ENCODE data around the gene TARBP1.
"Not testable (repeated sequence)": the region's sequence is repeated elsewhere in the genome, so short reads cannot be mapped to it uniquely, and the experiment has no call there.

Gene TARBP1

DNA sequence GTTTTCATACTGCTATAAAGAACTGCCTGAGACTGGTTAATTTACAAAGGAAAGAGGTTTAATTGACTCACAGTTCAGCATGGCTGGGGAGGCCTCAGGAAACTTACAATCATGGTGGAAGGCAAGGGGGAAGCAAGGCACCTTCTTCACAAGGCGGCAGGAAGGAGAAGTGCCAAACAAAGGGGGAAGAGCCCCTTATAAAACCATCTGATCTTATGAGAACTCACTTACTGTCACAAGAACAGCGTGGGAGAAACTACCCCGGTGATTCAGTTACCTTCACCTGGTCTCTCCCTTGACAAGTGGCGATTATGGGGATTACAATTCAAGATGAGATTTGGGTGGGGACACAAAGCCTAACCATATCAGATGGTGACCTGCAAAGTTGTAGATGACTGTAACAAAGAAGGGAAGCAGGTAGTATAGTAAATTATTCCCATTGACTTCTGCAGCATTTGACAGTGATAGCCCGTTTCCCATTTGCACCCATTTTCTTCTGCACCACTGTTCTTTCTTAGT is 99.3 kb downstream of the TARBP1 start:
- not testable (repeated sequence) for DNase-seq

DNA sequence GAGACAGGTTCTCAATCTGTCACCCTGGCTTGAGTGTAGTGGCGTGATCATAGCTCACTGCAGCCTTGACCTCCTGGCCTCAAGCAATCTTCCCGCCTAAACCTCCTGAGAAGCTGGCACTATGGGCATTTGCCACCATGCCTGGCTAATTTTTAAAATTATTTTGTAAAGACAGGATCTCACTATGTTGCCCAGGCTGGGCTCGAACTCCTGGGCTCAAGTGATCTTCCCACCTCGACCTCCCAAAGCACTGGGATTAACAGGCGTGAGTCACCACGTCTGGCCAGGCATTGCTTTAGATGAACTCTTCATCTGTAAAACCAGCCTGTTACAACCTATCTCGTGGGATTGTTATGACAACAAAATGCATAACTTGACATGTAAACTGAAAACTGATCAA is 103.3 kb downstream of the TARBP1 start:
- no peak for DNase-seq

DNA sequence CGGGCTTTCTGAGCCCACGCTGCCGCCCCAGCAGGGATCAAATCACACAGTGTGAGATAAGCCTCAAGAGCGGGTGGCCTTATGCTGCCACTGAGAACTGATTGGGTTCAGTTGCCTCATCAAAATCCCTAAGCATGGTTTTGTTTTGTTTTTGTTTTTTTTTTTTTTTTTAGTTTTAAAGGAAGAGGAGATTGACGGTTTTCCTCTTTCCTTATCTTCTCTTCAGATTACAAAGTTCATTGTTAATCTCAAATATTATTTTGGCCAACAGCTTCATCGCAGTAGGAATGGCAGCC is 105.1 kb downstream of the TARBP1 start:
- no peak for DNase-seq

DNA sequence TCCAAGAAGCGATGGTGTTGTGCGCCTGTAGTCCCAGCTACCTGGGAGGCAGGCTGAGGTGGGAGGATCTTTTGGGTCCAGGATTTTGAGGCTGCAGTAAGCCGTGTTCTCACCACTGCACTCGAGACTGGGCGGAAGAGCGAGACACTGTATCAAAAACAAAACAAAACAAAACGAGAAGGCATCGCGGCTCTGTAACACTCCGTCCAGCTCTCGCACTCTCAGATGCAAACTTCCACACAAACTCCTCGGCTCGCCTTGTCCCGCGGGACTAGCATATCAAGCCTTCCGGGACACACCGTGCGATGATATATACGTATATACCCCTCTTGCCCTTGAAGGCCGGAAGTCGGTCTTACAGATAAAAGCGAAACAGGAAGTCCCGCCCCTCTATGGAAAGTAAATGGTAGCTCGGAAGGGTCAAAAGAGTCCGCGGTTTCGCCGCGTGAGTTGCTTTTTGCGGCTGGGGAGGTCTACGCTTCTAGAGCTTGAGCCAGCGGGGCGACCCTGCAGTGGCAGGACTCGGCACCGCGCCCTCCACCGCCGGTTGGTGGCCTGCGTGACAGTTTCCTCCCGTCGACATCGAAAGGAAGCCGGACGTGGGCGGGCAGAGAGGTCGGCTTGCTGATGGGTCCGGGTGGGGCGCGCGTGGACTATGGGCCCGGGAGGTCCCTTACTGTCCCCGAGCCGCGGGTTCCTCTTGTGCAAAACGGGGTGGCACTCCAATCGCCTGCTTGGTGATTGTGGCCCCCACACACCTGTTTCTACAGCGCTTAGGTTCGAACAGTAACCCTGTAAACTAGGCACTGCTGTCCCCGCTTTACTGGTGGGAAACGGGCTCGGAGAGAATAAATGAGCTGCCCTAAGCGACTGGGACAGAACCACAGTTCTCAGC is 105.7 kb downstream of the TARBP1 start, which contains the start of gene COA6:
Gene COA6 (plus strand): TSS at position 393 of the 895 bp plus-strand sequence. CDS start 11 bp downstream, at position 404.
- DNase-seq: peak; percentile 96

DNA sequence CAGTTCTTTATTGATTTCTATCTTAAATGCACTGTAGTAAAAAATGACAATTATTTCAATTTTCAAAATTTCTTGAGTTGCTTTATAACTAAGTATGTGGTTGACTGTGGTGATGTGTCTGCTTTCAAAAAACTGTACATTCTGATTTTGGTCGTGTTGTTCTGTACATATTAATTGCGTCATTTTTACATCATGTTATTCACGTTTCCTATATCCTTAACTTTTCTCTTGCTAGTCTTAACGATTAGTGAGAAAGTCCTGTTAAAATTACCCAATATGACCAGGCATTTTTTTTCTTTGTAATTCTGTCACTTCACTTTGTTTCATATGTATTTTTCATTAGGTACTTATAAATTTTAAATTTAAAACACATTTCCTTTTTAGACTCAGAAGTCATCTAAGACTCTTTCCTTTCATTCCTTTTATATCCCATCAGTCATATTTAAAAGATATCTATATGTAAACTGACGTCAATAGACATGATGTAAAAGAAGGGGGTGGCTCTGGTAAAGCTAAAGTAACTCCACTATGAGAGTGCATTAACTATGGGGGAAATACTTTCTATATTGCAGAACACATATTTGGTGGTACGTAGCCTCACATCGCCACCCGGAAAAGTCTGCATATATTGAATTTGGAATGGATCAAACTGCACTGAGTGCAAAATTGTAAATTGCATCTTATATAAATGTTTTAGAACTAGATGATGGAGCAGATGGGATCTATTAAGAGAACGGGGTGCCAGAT is 106.8 kb downstream of the TARBP1 start:
- DNase-seq: peak; percentile 46 to 62

DNA sequence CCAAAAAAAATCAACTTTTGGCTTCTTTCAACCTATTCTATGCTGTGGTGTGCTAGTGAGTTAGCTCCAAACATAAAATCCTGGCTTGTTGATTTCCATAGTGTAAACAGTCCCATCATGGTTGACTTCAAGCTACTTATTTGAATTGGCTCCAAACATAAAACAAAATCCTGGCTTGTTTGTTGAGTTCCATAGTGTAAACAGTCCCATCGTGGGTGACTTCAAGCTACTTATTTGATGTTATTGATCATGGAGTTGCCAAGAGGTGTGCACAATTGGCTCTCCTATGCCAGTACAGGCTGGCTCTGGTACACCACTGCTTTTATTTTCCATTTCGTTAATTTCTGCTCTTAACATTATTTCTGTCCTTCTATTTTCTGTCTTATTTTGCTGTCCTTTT is 107.6 kb downstream of the TARBP1 start:
- DNase-seq: no peak

DNA sequence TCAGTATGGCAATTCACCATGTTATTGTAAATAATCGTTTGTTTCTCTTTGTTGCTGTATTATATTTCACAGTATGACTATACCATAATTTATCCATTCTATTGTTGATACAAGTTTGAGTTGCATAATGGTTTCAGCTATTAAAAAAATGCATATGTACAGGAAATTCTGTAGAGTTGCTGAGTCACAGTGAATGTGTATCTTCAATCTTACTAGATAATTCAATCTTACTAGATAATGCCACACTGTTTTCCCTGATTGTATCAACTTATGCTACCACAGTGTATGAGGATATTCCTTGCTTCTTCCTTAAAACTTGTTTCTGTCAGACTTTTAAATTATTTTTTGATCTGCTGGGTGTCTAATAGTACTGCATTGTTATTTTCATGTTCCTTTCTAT is 109.2 kb downstream of the TARBP1 start:
- DNase-seq: peak; percentile 52 to 53

DNA sequence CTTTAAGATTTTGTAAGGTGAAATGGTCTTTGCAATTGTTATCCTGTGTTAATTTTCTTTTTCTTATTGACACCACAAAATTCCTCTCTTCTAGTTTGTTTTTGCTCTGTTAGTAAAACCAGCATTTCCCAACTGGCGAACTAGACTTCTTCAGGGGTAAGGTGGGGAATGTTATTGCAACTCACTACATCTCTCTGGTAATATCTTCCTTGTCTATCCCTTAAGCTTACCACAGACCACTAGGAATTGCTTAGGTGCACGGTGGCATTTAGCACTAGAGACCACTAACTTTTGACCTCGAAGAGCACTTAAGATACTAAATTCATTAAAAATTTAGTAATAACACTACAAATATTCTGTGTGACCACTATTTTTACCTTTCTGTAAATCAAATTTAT is 109.9 kb downstream of the TARBP1 start:
- DNase-seq: peak in 1 of 2 donors; percentile 4

DNA sequence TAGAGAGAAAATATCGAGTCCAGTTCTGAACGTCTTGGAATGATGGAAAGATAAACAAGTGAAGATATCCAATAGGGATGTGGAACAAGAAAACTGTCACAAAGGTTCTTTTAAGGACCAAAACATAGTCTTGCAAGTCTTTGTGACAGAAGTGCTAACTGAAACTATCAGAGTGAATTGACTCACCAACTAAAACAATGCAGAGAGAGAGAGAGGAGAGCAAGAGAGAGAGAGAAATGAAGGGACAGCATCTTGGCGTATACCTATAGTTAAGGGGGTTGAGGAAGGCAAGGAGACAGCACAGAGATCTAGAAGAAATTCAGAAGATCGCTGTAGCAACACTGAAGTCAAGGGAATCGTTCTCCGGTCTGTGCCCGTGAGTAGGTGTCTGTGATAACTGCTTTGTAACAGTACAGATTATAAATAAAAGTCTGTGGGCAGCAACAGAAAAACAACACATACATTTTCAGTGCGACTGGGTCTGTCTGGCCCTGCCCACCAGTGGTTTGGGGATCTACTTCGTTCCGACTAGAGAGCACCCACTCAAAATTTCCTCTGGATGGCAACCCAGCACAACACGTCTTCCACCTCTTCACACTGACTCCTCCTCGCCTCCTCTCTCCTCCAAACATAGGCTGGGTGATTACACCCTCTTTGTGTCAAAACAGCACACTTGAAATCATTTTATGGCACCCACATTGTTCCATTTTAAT is 110.5 kb downstream of the TARBP1 start:
- peak; percentile 68 to 93 for DNase-seq

DNA sequence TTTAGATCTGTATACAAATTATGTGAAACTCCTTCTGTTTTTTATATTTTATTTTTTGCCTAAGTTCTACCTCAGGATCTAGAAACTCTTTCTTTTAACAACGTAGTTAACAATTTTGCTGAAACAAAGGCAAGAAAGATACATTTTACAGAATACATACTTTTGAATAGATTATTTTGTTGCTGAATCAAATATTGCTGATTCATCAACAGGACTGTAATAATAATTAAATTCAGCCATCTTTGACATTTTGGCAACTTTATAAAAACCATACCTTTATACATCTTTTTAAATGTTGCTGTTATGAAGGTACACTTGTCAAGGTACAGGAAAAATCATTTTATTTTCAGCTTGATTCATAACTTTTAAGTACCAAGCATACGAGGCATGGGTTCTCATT is 116.4 kb downstream of the TARBP1 start:
- no peak for DNase-seq

DNA sequence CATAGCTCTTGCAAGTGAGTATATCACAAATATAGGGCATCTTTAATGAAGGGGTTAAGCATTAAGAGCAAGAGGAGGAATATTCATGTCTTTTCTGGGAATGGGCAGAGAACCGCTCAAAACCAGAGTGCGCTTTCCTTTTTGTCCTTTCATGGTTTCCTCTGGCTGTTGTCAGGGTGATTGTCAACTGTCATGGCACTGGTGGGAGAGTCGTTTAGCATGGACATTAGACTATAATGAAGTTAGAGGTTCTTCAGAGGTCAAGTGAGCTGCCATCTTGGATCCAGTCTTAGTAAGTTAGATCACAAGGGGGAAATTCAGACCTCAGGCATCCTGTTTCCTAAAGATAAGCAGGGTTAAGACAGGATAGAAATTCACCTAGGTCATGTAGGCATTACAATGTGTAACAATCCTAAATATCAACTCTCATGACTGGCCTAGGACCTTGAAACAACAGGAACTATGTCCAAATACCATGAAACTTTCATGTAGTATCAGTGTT is 117.8 kb downstream of the TARBP1 start:
- no peak for DNase-seq

DNA sequence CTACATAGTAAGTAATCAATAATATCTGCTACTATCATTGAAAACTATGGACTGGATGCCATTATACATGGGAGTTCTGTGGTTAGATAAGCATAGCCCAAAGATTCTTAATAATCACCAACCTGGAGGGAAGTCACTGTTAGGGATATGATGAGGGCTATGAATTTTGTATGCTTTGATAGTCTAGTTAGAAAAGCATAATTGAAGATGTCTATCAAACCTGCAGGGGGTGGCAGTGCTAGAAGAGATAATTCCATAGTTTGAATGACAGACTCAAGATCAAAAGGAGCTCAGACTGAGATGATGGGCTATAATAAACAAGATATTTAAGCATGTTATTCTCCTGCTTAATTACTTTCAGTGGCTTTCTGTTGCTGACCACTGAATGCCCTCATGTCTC is 121.1 kb downstream of the TARBP1 start:
- no peak for DNase-seq

DNA sequence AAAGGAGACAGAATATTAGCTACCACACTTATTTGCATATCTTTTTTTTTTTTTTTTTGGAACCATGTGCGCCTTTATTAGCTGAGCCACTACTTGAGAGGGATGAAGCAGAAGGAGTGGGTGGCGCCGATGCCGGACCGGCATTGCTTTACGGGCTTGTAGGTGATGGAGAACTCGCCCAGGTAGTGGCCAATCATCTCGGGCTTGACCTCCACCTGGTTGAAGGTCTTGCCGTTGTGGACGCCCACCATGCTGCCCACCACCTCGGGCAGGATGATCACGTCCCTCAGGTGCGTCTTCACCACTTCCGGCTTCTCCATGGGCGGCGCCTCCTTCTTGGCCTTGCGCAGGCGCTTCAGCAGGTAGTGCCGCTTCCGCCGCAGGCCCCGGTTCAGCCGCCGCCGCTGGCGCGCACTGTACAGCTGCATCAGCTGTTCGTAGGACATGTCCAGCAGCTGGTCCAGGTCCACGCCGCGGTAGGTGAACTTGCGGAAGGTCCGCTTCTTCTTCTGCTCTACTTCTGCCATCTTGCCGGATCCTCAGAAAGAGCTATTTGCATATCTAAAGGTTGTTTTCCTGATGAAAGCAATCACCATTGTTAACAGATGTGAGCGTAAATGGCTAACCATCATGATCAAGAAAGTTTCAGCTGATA is 122.2 kb downstream of the TARBP1 start:
- not testable (repeated sequence) for DNase-seq

DNA sequence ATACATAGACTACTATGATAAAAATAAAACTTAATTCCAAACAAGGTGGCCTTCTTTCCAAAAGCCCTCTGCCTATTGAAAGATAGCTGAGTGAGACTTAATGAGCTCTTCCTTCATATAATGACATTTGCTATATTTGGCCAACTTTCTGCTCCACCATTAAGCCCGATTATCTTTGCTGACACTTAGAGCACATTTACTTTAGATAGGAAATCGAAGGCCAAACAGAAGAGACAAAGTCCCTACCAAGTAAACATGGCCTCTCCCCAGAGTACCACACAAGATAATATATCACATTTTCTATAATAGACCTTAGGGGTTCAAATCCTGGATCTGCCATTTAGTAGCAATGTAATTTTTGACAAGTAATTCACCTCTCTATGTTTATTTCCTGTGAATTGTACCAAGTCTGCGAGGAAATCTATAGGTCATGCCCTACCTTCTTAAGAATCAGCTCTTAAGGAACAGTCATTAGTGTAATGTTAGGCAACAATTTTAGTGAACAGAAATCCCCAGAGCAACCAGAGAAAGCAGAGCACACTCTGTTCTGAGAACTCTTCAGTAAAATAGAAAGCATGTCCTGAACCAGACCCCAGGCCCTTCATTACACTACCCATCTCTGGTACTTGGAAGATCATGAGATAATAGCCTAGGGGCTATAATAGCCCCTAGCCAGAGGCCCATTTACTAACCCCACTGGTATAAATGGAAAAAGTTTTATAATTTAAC is 123.0 kb downstream of the TARBP1 start:
- DNase-seq: no peak

DNA sequence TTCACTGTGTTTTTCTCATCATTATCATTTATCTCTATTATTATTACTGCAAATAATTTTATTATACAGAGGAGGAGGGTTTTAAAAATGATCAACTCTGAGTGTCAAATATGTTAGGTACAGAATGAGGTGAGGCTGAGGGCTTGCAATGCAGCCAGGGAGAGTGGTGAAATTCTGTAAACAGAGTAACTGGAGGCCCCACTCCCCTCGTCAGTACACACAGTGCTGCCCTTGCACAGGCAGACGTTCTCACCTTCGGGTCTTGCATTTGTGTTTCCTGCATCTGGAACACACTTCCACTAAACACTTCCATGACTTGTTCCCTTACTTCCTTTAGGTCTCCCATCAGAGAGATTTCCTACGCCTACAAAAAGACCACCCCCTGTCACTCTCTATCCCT is 130.0 kb downstream of the TARBP1 start:
- no peak for DNase-seq

DNA sequence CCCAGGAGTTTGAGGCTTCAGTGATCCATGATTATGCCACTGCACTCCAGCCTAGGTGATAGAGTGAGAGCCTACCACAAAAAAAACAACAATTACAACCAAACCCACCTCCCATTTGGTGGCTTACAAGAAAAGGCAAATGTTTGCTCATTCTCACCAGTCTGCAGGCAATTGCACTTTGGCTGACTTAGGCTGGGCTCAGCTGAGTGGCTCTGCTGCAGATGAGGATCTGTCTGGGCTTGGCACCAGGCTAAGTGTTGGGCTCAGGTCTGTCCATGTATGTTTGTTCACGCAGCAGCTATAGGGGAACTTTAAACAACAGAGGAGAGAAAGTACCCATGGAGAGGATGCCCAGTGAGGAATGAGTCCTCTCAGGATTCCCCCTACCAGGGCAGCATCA is 133.7 kb downstream of the TARBP1 start:
- DNase-seq: no peak

DNA sequence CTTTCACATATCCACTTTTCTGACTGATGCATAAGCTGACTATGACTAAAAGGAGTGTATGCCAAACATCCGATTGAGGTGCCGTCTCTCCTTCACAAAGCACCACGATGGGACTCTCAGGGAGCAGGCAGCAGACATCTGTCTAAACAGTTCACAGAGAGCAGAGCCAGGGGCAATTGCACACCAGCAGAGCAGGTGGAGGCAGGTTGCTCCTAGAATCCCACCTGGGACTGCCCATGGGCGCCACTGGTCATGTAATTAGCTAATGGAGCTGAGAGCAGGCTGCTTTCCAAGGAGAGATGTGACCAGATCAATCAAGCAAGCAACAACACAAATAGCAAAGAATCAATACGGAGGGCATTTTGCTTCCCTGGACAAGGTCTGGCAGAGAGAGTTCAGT is 136.2 kb downstream of the TARBP1 start:
- no peak for DNase-seq
